SK-N-SH treated with all-trans-retinoic acid at 6 μM for 48 hours (cell line): ENCODE results near the gene MAPK12.

Source experiments
- ATAC-seq: fragments of 200-7000 bp; cut with Tn5 transposase; 3 replicates; pipeline ENCODE4 v1.9.1; 2020; ENCODE audit warnings: mild to moderate bottlenecking, moderate library complexity
- BACH2 ChIP-seq: fragments of 250-450 bp; sonication (Bioruptor Pico); IDR thresholded peaks from 2 replicates; pipeline ENCODE4 v1.9.0; 2021; ENCODE audit warnings: mild to moderate bottlenecking, borderline replicate concordance
- GLIS3 ChIP-seq: fragments of 250-450 bp; sonication (Bioruptor Pico); IDR thresholded peaks from 2 replicates; pipeline ENCODE4 v1.5.0; 2020; ENCODE audit warnings: mild to moderate bottlenecking, moderate library complexity
- OSR1 ChIP-seq: fragments of 250-450 bp; sonication (Bioruptor Pico); IDR thresholded peaks from 2 replicates; pipeline ENCODE4 v1.8.0; 2022; ENCODE audit warnings: moderate library complexity, mild to moderate bottlenecking, inconsistent platforms
- PPARA ChIP-seq: fragments of 250-450 bp; sonication (Bioruptor Pico); IDR thresholded peaks from 2 replicates; pipeline ENCODE4 v1.5.0; 2020; ENCODE audit warnings: mild to moderate bottlenecking, borderline replicate concordance
- RARB ChIP-seq: fragments of 250-450 bp; sonication (Bioruptor Pico); IDR thresholded peaks from 2 replicates; pipeline ENCODE4 v1.8.0; 2021; ENCODE audit warnings: mild to moderate bottlenecking, moderate library complexity
- SNAI2 ChIP-seq: fragments of 250-450 bp; sonication (Bioruptor Pico); IDR thresholded peaks from 2 replicates; pipeline ENCODE4 v1.5.0; 2020; ENCODE audit warnings: mild to moderate bottlenecking, moderate library complexity
- TCF4 ChIP-seq: fragments of 250-450 bp; sonication (Bioruptor Pico); IDR thresholded peaks from 2 replicates; pipeline ENCODE4 v1.8.0; 2021; ENCODE audit warnings: mild to moderate bottlenecking, moderate library complexity, borderline replicate concordance
- TOX ChIP-seq: fragments of 250-450 bp; sonication (Bioruptor Pico); IDR thresholded peaks from 2 replicates; pipeline ENCODE4 v1.8.0; 2021; ENCODE audit warnings: mild to moderate bottlenecking, moderate library complexity, borderline replicate concordance
- ZC3H10 ChIP-seq: fragments of 250-450 bp; sonication (Bioruptor Pico); IDR thresholded peaks from 2 replicates; pipeline ENCODE4 v1.5.1; 2021; ENCODE audit warnings: mild to moderate bottlenecking, moderate library complexity
- ZFP3 ChIP-seq: fragments of 250-450 bp; sonication (Bioruptor Pico); IDR thresholded peaks from 2 replicates; pipeline ENCODE4 v1.5.0; 2020; ENCODE audit warnings: mild to moderate bottlenecking, moderate library complexity
- ZFP30 ChIP-seq: fragments of 450-650 bp; formaldehyde crosslinking; IDR thresholded peaks from 2 replicates; pipeline ENCODE4 v1.5.0; 2022; ENCODE audit warnings: mild to moderate bottlenecking, moderate library complexity
- ZNF565 ChIP-seq: fragments of 450-650 bp; formaldehyde crosslinking; conservative IDR thresholded peaks from 2 replicates; pipeline ENCODE4 v1.5.0; 2020; ENCODE audit warnings: low read depth, mild to moderate bottlenecking, moderate library complexity
- ZNF70 ChIP-seq: fragments of 450-650 bp; formaldehyde crosslinking; IDR thresholded peaks from 2 replicates; pipeline ENCODE4 v1.5.0; 2020; ENCODE audit warnings: mild to moderate bottlenecking, moderate library complexity
- TF ChIP-seq, protein P1 (sequence below): fragments of 250-450 bp; sonication (Bioruptor Pico); IDR thresholded peaks from 2 replicates; pipeline ENCODE4 v1.5.0; 2020; ENCODE audit warnings: mild to moderate bottlenecking, moderate library complexity
- TF ChIP-seq, protein P2 (sequence below): fragments of 250-450 bp; sonication (Bioruptor Pico); IDR thresholded peaks from 2 replicates; pipeline ENCODE4 v1.8.0; 2021; ENCODE audit warnings: low read depth, mild to moderate bottlenecking, moderate library complexity, borderline replicate concordance
- TF ChIP-seq, protein P3 (sequence below): fragments of 250-450 bp; sonication (Bioruptor Pico); IDR thresholded peaks from 2 replicates; pipeline ENCODE4 v1.5.1; 2021; ENCODE audit warnings: mild to moderate bottlenecking, moderate library complexity

MAPK12 gene

DNA sequence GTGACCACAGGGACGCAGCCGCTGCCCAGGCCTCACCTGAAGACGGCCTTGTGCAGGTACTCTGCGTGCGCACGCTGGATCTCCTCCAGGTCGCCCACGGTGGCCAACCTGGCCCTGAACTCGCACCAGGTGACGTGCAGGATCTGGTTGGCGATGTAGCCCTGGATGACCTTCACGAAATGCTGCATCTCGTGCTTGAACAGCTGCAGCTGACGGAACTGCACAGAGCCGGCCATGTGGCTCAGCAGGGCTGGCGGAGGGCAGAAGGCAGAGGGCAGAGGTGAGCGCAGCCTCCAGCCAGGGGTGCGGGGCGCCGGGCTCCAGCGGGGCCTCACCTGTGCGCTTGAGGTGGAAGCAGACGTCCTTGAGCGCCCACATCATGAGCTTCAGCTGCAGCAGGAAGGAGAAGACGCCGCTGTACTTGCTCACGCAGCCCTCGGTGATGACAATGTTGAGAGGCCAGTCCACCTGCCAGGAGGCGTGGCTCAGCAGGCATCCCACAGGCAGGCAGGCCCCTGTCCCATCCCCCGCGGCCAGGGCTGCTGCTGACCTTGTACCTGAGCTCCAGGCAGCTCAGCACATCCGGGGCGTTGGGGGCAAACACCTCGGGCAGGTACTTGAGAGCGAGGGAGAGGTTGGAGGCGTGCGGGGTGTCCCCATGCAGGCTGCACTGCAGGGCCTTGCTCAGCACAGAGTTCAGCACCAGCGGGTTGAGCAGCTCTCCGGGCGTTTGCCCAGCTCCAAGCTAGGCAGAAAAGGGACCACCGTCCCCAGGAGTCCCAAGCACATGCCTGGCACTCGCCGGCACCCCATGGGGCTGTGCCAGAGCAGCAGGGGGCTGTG lies 43.1 kb downstream of the MAPK12 start:
- ATAC-seq, result peak; percentile 7

DNA sequence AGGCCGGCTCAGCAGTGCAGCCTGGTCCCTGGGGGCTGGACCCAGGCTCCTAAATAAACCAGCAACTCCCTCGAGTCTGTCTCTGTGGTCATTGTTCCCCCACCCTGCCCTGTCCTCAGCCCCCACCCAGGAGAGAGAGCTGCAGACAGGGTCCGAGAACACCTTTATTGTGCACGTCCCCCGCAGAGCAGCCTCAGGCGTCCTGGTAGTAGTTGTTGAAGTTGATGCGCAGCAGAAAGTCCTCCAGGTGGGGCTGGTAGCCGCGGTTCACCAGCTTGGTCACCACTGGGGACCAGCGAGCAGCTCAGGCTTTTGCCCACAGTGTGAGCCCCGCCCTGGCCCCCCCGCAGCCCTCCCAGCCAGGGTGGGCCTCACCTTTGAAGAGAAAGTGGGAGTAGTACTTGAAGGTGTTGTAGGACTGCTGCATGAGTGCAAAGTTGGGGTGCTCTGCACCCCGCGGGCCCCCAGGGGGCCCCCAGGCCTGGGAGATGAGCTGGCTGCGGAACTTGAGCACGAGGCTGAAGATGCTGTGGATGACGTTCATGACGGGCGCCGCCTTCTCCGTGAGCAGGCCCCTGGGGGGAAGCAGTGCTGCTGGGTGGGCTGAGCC lies 43.8 kb downstream of the MAPK12 start:
- TF ChIP-seq GLIS3 (CRISPR knock-in tag) (no peak), ZNF565 (no peak), PPARA (CRISPR knock-in tag) (no peak), OSR1 (CRISPR knock-in tag) (no peak), TOX (CRISPR knock-in tag) (no peak)
- TF ChIP-seq, protein P1, sequence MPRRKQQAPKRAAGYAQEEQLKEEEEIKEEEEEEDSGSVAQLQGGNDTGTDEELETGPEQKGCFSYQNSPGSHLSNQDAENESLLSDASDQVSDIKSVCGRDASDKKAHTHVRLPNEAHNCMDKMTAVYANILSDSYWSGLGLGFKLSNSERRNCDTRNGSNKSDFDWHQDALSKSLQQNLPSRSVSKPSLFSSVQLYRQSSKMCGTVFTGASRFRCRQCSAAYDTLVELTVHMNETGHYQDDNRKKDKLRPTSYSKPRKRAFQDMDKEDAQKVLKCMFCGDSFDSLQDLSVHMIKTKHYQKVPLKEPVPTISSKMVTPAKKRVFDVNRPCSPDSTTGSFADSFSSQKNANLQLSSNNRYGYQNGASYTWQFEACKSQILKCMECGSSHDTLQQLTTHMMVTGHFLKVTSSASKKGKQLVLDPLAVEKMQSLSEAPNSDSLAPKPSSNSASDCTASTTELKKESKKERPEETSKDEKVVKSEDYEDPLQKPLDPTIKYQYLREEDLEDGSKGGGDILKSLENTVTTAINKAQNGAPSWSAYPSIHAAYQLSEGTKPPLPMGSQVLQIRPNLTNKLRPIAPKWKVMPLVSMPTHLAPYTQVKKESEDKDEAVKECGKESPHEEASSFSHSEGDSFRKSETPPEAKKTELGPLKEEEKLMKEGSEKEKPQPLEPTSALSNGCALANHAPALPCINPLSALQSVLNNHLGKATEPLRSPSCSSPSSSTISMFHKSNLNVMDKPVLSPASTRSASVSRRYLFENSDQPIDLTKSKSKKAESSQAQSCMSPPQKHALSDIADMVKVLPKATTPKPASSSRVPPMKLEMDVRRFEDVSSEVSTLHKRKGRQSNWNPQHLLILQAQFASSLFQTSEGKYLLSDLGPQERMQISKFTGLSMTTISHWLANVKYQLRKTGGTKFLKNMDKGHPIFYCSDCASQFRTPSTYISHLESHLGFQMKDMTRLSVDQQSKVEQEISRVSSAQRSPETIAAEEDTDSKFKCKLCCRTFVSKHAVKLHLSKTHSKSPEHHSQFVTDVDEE (CRISPR knock-in tag), result no peak
- TF ChIP-seq, protein P2, sequence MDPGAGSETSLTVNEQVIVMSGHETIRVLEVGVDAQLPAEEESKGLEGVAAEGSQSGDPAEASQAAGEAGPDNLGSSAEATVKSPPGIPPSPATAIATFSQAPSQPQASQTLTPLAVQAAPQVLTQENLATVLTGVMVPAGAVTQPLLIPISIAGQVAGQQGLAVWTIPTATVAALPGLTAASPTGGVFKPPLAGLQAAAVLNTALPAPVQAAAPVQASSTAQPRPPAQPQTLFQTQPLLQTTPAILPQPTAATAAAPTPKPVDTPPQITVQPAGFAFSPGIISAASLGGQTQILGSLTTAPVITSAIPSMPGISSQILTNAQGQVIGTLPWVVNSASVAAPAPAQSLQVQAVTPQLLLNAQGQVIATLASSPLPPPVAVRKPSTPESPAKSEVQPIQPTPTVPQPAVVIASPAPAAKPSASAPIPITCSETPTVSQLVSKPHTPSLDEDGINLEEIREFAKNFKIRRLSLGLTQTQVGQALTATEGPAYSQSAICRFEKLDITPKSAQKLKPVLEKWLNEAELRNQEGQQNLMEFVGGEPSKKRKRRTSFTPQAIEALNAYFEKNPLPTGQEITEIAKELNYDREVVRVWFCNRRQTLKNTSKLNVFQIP, result no peak
- no peak for ATAC-seq

More for the DNA sequence above, 43.1 kb downstream of the MAPK12 start:
- TF ChIP-seq, protein P3, sequence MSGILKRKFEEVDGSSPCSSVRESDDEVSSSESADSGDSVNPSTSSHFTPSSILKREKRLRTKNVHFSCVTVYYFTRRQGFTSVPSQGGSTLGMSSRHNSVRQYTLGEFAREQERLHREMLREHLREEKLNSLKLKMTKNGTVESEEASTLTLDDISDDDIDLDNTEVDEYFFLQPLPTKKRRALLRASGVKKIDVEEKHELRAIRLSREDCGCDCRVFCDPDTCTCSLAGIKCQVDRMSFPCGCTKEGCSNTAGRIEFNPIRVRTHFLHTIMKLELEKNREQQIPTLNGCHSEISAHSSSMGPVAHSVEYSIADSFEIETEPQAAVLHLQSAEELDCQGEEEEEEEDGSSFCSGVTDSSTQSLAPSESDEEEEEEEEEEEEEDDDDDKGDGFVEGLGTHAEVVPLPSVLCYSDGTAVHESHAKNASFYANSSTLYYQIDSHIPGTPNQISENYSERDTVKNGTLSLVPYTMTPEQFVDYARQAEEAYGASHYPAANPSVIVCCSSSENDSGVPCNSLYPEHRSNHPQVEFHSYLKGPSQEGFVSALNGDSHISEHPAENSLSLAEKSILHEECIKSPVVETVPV (CRISPR knock-in tag), result no peak
- TF ChIP-seq ZNF565, result no peak
- no peak for TF ChIP-seq ZNF70
- no peak for TF ChIP-seq TCF4
- no peak for TF ChIP-seq RARB
- TF ChIP-seq ZFP3, result no peak
- TF ChIP-seq SNAI2 (CRISPR knock-in tag), result no peak
- TF ChIP-seq, protein P2, result no peak
- no peak for TF ChIP-seq OSR1 (CRISPR knock-in tag)
- TF ChIP-seq, protein P1 (CRISPR knock-in tag), result no peak
- no peak for TF ChIP-seq ZC3H10 (CRISPR knock-in tag)
- no peak for TF ChIP-seq ZFP30
- TF ChIP-seq BACH2 (CRISPR knock-in tag), result no peak
- TF ChIP-seq PPARA (CRISPR knock-in tag), result no peak

DNA sequence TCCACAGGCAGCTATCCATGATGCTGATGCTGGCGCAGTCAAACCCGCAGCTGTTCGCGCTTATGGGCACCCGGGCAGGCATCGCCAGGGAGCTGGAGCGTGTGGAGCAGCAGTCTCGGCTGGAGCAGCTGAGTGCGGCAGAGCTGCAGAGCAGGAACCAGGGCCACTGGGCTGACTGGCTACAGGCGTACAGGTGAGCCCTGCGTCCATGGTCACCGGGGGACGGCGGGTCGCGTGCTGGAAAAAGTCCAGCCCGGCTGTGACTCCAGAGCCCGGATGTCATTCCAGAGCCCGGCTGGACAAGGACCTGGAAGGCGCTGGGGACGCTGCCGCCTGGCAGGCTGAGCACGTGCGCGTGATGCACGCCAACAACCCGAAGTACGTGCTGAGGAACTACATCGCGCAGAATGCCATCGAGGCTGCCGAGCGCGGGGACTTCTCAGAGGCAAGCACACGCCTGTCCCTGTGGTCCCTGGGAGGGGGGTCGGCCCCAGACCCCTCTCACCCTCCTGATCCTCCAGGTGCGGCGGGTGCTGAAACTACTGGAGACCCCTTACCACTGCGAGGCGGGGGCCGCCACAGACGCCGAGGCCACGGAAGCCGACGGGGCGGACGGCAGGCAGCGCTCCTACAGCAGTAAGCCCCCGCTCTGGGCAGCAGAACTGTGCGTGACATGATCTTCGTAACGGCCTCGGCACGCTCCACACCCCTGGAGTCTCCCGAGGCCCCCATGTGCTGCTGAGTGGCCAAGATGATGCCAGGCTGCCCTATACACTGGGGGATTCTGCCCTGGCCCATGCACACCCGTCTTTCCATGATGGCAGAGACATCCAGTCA lies 44.6 kb downstream of the MAPK12 start:
- TF ChIP-seq, protein P2, result no peak
- no peak for TF ChIP-seq ZC3H10 (CRISPR knock-in tag)
- no peak for ATAC-seq
